Measurements from ENCODE around the gene IPO9.

IPO9 gene

DNA sequence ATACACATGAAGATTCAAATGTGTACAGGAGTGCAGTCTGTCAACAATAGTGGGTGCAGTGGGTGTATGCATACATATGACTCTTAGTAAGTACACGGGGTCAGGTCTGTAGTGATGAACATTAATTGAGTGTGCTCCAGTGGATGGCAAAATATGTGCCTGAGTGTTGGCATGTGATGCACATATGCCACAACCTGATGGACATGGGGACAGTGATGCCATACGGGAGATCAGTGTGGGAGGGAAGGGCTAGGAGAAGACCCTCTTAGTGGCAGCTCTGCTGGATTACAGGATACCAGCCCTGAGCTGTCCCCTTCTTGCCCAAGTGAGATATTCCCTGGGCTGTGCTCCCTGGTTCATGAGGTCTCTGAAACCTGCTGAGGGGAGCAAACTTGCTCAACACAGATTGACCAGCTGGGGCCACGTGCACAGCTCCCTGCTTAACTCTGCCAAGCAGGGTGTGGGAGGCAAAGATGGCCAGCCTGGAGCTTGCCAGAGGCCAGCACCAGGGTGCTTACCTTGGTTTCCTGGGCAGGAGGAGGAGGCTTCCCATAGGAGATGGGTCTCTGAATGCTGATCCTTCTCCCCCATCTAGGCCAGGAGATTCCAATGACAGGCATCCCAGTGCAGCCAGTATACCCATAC lies 62.0 kb downstream of the IPO9 start:
- TF ChIP-seq, protein P1, sequence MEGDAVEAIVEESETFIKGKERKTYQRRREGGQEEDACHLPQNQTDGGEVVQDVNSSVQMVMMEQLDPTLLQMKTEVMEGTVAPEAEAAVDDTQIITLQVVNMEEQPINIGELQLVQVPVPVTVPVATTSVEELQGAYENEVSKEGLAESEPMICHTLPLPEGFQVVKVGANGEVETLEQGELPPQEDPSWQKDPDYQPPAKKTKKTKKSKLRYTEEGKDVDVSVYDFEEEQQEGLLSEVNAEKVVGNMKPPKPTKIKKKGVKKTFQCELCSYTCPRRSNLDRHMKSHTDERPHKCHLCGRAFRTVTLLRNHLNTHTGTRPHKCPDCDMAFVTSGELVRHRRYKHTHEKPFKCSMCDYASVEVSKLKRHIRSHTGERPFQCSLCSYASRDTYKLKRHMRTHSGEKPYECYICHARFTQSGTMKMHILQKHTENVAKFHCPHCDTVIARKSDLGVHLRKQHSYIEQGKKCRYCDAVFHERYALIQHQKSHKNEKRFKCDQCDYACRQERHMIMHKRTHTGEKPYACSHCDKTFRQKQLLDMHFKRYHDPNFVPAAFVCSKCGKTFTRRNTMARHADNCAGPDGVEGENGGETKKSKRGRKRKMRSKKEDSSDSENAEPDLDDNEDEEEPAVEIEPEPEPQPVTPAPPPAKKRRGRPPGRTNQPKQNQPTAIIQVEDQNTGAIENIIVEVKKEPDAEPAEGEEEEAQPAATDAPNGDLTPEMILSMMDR (IDR thresholded peaks at IDR 0.05; ENCODE audit: insufficient read depth, low read depth, low read length, missing control alignments): no peak
- H3K4me3 ChIP-seq (ENCODE audit: low read depth, low read length): no peak overlapping the region
- no peak for DNase-seq (ENCODE audit: low read depth)

DNA sequence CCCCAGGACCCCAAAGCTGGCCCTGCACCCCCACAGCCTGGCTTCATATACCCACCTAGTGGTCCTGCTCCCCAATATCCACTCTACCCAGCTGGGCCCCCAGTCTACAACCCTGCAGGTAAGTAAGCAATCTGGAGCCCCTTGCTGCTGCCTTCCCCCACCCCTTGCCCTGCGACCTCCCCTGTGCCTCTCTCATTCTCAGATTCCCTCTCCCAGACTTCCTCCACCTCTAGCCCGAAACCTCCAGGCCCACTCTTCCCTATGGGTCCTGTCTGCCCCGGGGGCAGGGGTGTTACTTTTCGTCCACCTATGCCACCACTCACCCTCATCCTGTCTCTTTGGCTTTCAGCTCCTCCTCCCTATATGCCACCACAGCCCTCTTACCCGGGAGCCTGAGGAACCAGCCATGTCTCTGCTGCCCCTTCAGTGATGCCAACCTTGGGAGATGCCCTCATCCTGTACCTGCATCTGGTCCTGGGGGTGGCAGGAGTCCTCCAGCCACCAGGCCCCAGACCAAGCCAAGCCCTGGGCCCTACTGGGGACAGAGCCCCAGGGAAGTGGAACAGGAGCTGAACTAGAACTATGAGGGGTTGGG lies 62.6 kb downstream of the IPO9 start:
- no peak for DNase-seq (ENCODE audit: low read depth)
- TF ChIP-seq, protein P1 (IDR thresholded peaks at IDR 0.05; ENCODE audit: insufficient read depth, low read depth, low read length, missing control alignments): no peak
- H3K4me3 ChIP-seq (ENCODE audit: low read depth, low read length): no peak overlapping the region

DNA sequence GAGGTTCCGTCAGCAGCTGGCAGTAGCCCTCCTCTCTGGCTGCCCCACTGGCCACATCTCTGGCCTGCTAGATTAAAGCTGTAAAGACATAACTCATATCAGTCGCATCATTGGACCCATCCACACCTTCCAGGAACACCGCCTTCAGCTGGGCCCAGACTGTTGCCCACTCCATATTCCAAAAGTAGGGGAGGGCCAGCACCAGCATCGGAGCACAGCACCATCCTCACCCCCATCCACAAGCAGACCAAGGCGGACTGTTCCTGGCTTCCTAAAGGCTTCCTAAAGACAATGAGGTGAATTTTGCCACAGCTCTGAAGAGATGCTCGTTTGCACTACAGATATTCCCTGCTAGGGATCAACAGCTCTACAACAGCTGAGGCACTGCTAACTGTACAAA lies 63.3 kb downstream of the IPO9 start:
- TF ChIP-seq, protein P1 (IDR thresholded peaks at IDR 0.05; ENCODE audit: insufficient read depth, low read depth, low read length, missing control alignments): no peak
- H3K4me3 ChIP-seq (ENCODE audit: low read depth, low read length): no peak overlapping the region
- no peak for DNase-seq (ENCODE audit: low read depth)

DNA sequence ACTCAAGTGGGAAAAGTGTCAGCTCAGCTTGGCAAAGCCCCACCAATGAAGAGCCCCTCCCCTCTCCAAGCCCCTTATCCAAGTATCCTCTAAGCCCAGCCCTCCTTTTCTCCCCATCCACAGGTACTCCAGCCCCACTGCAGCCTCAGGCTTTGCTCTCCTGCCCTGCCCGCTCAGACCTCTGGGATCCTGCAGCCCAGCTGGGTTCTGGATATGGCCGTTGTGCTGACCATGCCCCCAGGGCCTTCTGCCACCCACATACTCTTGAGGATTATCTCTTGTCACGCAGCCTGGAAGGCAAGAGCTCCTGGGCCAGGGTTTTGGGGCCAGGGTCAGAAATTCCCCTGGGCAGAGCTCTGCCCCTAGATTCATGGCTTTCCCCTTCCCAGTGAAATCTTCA lies 64.5 kb downstream of the IPO9 start:
- no peak for DNase-seq (ENCODE audit: low read depth)
- no peak overlapping the region for H3K4me3 ChIP-seq (ENCODE audit: low read depth, low read length)
- TF ChIP-seq, protein P1 (IDR thresholded peaks at IDR 0.05; ENCODE audit: insufficient read depth, low read depth, low read length, missing control alignments): no peak

DNA sequence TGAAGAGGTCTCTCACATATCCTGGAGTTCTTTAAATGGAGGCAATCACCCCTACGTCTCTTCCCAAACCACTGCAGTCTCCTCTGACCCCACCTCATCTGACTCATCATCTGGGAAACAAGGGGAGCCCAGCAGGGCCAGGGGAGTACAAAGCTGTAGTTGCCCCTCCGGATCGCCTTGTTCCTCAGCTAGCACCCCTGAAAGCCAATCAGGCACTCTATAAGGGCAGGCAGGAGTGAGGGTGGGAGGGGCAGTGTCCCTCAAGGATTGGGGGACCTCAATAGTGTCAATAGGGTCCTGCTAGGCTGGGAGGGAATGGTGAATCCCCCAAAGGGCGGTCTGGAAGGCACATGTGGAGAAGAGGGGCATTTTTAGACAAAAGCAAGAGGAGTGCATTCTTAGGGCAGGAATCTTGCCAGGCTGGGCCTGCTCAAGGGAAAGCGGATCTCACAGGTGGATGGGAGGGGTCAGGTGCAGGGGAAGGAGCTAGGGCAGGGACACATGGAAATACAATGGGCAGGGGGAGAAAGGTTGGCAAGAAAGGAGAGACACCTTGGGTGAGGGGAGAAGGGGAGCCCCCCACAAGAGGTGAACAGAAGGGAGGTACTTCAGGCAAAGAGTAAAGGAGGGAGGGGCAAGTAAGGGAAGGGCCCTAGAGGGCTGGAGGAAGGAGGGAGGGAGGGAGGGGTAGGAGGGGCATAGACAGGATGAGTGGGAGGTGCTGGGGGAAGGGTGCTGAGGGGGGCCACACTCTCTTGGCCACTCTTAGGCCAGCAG lies 65.6 kb downstream of the IPO9 start:
- TF ChIP-seq, protein P1 (IDR thresholded peaks at IDR 0.05; ENCODE audit: insufficient read depth, low read depth, low read length, missing control alignments): no peak

DNA sequence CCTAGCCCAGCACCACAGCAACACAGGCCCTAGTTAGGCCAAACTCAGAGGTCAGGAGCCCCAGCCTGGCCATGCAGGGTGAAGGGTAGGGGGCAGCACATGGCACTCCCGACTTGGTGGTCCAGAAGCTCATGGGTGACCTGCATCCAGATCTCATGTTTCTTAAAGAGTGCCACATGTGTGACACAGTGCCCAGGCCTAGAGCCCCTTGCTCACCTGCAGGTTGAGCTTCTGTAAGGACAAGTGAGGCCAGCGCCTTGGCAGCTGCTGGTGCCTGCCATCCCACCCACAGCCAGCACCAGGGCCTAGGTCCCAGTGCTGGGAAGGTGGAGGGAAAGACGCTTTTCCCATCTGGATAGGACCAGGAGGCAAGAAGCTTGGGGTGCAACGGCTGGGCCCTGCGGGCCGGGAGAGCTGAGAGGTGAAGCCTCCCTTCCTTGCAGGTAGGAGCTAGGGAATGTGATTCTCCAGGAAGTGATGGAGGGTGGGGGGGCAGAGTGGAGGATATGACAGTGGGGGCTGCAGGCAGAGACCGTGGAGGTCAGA lies 66.2 kb downstream of the IPO9 start:
- TF ChIP-seq, protein P1 (IDR thresholded peaks at IDR 0.05; ENCODE audit: insufficient read depth, low read depth, low read length, missing control alignments): no peak
- H3K4me3 ChIP-seq (ENCODE audit: low read depth, low read length): no peak overlapping the region
- DNase-seq (ENCODE audit: low read depth): no peak

More for the DNA sequence above, 65.6 kb downstream of the IPO9 start:
- H3K4me3 ChIP-seq (ENCODE audit: low read depth, low read length): no peak overlapping the region
- no peak for DNase-seq (ENCODE audit: low read depth)
